HG02884 (cell line): ENCODE data around the gene NFATC3.
A peak's percentile ranks its signal among the peaks of the same experiment; 100 is the strongest.

Experiments used
- ATAC-seq: cut with Tn5 transposase; IDR thresholded peaks from one replicate; pipeline ENCODE4 v1.9.1; 2021; ENCODE audit warnings: mild to moderate bottlenecking, moderate library complexity; ENCODE audit not compliant: unreplicated experiment

The NFATC3 gene

GRCh38 chr16:68244903-68245853, 160.0 kb downstream of the NFATC3 start, which contains the start of gene PLA2G15:
Gene PLA2G15, plus strand, starts transcription at chr16:68245373. Its CDS starts 54 bp downstream, at chr16:68245427.
- peak; percentile 87 for ATAC-seq

DNA sequence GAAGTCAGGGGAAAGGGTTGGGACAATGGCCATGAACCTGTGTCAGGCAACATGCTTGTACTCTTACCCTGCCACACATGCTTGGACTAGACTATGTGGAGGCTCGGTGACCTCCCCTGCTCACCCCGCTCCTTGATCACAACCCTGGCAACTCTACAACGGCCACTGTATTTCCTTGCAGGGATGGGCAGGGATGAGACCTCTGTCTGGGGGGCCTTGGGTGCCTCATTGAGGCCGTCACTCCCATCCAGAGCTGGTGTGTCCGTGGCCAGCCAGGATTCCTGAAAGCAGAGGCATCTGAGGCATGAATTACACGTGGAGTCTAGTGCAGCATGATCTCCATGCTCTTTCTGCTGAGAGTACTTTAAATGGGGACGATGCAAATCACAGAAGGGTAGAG, 161.0 kb downstream of the NFATC3 start:
- no peak for ATAC-seq

DNA sequence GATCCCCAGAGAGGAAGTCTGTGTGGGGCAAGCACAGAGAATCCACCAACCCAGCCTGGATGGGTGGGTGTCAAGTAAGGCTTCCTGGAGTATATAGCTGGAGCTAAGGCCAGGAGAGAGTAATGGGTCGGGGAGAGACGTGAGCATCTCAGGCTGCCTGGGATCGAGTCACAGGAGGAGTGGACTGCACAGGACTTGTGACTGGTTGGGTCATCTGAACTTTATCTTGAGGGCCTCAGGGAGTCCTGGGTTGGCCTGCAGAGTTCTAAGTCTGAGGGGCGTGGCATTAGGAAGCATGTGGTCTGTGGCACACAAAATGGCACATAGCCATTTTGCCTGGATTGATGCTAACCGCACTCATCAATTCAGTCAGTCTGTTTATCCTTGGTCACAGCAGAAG, 161.5 kb downstream of the NFATC3 start:
- ATAC-seq = no peak

GRCh38 chr16:68247400-68247799, 162.2 kb downstream of the NFATC3 start:
- ATAC-seq = no peak

DNA sequence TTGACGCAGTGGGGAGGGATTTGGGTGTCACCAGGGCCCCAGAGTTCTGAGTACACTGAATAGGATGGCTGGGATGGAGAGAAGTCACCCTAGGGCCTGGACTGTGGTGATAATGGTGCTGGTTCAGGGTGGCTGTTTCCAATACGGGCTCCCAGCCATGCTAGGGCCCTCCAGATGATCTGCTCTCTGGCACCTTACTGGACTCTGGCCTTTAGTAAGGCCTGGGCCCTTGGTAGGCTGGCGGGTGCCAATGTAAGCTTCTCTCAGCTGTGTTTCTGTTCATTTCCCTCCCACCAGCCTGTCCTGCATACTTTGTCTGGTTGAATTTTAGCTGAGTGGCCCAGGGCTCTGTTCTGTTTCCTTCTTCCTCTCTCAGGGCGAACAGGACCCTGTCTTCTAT, 162.8 kb downstream of the NFATC3 start:
- no peak for ATAC-seq

DNA sequence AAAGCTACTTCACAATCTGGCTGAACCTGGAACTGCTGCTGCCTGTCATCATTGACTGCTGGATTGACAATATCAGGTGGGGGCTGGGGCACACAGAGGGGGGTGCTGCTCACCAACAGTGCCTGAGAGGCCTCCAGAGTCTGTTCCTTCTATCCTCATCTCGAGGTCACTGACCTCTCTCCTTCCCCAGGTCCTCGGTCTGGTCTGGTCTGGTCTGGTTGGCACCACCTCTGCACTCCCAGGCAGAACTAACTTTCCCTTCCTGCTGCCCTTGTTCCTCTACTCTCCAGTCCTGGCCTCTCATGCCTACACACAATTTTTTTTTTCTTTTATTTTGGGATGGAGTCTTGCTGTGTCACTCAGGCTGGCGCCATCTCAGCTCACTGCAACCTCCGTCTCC, 164.2 kb downstream of the NFATC3 start:
- ATAC-seq = no peak

- ATAC-seq = no peak
Measured at GRCh38 chr16:68250951-68251350, 165.8 kb downstream of the NFATC3 start.

- no peak for ATAC-seq
Measured at GRCh38 chr16:68251832-68252231, 166.7 kb downstream of the NFATC3 start.

GRCh38 chr16:68252383-68252782, 167.2 kb downstream of the NFATC3 start:
- ATAC-seq = no peak

- no peak for ATAC-seq
Measured at GRCh38 chr16:68253721-68254120, 168.6 kb downstream of the NFATC3 start.

DNA sequence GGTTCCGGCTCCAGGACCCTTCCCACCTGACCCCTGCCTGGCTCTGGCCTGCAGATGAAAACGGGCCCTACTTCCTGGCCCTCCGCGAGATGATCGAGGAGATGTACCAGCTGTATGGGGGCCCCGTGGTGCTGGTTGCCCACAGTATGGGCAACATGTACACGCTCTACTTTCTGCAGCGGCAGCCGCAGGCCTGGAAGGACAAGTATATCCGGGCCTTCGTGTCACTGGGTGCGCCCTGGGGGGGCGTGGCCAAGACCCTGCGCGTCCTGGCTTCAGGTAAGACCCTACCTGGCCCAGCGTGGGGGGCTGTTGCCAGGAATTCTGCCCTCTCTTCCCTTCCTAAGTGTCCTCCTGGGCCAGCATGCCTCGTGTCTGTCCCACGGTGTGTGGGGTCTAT, 170.5 kb downstream of the NFATC3 start:
- no peak for ATAC-seq

DNA sequence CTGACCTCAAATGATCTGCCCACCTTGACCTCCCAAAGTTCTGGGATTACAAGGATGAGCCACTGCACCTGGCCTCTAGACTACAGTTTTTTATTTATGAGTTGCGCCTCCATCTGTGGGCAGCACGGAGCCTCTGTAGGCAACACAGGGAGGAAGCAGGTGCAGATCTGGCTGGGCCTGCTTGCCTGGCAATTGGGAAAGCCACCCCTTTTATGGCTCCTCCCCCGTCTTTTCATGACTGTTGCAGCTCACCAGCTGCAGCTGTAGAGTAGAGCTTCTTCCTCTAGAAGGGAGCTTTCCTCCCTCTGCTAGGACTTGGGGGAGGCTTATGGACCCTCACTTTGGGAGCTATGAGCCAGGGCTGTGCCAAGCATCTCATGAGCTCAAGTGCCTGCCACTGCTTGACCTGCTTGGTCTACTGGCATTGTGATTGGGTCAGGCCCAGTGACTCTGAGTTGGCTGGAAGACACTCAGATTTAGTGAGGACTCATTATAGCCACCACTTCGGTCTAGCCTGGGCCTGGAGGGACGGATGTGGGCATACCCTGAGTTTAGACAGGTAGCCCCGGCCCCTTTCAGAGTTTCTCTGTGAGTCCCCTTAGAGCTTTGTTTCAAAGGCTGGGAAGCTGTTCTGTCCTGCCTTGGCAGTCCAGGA, 172.2 kb downstream of the NFATC3 start:
- ATAC-seq = peak; percentile 49

- no peak for ATAC-seq
Measured at GRCh38 chr16:68257906-68258800, 173.0 kb downstream of the NFATC3 start.

GRCh38 chr16:68259007-68259825, 174.0 kb downstream of the NFATC3 start:
- ATAC-seq = no peak

GRCh38 chr16:68263559-68264127, 178.5 kb downstream of the NFATC3 start:
- ATAC-seq = no peak

- ATAC-seq = peak; percentile 47
Measured at GRCh38 chr16:68264128-68265077, 179.2 kb downstream of the NFATC3 start, which contains the start of gene SLC7A6. Gene SLC7A6, plus strand, starts transcription at chr16:68264526. Its CDS starts 10,201 bp downstream, at chr16:68274727.

- ATAC-seq = no peak
Measured at GRCh38 chr16:68265078-68265920, 180.1 kb downstream of the NFATC3 start.
